Esophagus mucosa (tissue), 1 donor: Measurements from ENCODE around the gene ZNF112. TPM values are rescaled to one million over a fixed set of nuclear protein-coding genes. Genes with fewer than 3 reads are reported as not detected.
"Not testable (repeated sequence)": the region's sequence is repeated elsewhere in the genome, so short reads cannot be mapped to it uniquely, and the experiment has no call there.

ENCODE experiments used
- ATAC-seq: fragments of 200-7000 bp; cut with Tn5 transposase; one replicate; pipeline ENCODE4 v1.9.1; 2020
- total RNA-seq: library from RNA; stranded (reverse); gene quantifications from one replicate; pipeline ENCODE4 v1.2.4, GENCODE V29; 2023
- donor health status: DM: yes; HTN: yes; CAD: no.

Gene ZNF112
- 2.2 TPM for total RNA-seq

DNA sequence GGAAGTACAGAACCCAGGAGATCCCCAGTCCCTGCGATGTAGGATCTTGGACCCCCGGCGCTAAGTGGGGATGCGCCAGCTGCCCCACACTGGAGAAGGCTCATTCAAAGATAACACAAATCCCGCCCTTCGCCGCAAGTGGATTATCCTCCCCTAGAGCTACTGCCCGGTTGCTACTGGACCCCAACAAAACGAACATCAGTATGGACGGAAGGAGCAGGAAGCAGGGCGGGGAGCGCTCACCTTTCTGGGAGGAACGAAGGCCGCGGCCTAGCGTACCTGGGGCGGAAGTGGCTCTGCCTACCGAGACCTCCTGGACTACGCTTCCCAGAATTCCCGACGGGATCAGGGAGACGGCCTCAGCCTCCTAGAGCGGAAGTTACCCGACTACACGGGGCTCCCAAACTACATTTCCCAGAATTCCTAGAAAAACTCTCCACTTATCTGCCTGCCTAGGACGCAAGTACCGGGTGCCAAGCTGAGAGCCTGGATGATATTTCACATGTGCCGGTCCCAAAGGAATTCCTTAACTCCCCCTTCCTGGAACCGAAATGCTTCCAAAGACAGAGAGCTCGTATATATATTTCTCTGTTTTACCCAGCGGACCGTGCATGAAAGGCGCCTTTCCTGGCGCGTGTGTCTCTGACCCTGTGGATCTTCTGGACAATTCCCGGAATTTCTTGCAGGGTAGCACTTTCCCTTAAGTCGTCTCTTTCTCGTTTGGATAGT, at the start of gene ZNF112:
TSS of gene ZNF112 (minus strand) at position 298 of the 729 bp plus-strand sequence. CDS start 16,141 bp downstream, outside the sequence.
- ATAC-seq = peak; percentile 100

DNA sequence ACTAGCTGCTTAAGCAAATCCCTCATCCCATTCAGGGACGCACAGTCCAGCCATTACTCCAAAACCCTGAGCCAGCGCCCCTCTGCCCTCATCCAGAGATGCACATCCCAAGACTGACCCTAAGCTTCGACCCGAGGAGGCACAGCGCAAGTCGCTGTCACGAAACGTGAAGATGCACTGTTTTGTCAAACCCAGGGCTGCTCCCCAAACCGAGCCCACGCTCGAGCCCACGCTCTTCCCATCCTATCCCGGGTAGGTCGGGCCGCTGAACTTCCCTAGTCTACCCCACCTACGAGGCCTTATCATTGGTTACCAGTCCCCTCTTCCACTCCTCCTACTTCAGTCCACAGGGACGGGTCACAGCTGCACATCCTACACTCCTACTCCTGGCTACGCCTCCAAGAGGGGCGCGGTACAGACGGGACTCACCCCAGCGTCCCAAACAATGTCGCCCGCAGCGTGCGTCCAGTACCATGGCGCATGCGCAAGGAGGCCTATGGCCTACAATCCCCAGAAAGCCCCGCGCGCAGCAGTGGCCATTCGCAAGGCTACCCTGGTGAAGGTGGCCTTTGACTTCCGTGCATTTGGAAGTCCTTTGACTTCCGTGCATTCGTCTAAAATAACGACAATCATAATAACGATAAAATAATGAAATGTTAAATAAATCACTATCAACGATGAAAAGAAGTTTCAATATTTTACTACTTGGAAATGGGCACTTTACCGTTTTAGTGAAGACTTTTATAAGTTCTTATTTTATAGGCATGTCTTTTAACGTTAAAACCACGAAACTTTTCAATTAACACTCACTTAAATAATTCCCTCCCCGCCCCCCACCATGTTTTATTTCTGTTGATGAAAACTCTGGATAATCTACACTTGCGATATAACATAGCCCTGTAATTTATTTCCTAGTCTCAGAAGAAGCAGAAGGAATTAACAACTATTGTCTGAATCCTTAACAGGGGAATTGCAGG, 44.9 kb upstream of the ZNF112 start, which contains the start of gene ZNF285:
TSS of gene ZNF285 (minus strand) at position 470 of the 977 bp plus-strand sequence. CDS start 4,395 bp downstream, outside the sequence.
- peak; percentile 99 for ATAC-seq

DNA sequence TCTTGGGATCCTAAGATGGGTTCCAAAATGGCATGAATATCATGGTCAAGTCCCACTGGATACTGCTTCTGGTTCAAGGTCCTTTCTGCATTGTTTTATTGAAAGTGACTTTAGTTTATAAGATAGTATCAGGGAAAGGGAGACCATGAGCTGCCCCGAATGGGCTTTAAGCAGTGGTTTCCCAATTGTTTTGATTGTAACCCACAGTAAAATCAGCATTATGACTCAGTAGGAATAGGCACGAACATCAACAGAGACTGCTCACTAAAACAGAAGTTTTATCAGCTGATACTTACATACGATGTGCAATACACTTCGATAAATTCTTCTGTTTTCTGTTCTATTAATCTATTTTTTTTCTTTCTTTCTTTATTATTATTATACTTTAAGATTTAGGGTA, 32.8 kb upstream of the ZNF112 start:
- not testable (repeated sequence) for ATAC-seq

DNA sequence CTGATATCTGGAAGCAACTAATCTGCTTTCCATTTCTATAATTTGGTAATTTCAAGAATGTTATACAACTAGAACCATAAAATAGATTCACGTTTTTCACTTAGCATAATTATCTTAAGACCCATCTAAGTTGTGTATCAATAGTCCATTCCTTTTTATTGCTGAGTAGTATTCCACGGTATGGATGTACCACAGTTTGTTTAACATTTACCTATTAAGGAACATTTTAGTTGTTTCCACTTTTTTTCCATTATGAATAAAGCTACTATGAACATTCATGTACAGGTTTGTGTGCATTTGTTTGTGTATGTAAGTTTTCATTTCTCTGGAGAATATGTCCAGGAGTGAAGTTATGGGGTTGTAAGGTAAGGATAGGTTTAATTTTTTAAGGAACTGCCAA, 18.3 kb upstream of the ZNF112 start:
- ATAC-seq = no peak

DNA sequence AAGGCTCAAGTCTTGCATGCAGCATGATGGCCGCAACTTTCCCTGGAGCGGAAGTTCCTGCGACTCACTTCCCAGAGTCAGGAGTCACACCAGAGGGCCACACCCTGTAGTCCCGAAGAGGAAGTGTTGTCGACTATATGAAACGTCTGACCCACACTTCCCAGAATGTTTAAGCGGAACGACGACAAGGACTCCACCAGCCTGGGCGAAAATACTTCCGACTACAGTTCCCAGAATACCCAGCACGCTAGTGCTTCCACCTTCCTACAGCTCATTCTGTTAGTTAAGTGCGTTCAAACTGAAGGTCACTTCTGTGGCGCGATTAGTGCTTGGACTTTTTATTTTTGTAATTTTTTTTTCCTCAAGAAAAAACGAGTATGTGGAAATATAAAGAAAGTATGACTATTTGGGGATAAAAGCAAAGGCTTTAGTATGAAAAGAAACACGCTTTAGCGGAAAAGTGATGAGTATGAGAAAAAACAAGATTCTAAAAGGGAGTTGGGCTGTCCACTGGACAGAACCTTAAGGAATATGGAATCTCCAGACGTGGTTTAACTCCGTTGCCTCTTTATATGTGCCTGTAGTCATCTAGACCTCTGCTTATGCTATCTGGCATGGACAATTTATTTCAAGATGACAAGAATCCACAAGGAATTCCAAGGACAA, 15.5 kb upstream of the ZNF112 start:
- no peak for ATAC-seq

DNA sequence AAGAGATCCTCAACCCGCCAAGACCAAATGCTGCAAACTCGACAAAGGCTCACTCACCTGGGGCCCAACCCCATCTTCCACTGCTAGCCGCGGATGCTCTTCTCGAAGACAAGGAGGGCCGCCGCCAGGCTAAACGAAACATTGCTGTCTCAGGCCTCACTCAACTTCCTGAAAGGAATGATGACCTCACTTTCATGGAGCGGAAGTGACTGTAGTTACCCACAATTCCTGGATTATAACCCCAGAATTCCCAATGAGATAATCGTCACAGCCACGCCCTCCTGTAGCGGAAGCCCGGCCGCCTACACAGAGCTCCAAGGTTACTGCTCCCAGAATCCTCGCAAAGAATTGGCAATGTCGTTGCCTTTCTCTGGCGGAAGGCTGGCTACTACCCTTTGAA, 10.5 kb upstream of the ZNF112 start:
- ATAC-seq = no peak

DNA sequence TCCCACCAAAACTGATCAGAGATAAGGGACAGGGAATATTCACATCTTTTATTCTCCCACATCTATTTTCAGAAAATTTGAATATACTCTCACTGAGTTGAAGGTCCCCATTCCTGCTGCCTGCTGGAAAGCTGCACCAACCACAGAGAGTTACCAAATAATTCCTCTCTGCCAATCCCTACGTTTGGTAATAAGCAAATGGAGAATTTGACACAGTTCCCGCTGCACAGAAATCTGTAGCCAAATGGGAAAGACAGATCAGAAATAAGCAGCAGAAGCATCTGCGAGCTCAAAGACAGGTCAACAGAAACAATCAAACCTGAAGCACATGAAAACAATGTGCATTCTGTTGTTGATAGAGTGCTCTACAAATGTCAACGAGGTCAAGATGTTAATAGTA, 9.9 kb downstream of the ZNF112 start:
- ATAC-seq = no peak

DNA sequence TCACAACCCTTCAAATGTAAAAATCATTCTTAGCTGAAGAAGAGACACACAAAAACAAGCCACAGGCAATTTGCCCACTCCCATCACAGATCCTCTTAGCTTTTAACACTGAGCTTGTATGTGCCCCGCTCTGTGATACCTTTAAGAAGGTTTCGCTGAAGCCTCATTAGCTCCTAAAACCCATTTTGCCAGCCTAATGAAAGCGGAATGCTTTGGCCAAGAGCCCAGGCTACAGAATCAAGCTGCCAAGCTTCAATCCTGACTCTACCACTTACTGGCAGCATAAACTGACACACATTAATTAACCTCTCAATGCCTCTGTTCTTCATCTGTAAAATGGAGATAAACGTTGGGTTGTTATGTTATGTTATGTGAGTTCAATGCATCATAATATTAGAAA, 10.5 kb downstream of the ZNF112 start:
- no peak for ATAC-seq

DNA sequence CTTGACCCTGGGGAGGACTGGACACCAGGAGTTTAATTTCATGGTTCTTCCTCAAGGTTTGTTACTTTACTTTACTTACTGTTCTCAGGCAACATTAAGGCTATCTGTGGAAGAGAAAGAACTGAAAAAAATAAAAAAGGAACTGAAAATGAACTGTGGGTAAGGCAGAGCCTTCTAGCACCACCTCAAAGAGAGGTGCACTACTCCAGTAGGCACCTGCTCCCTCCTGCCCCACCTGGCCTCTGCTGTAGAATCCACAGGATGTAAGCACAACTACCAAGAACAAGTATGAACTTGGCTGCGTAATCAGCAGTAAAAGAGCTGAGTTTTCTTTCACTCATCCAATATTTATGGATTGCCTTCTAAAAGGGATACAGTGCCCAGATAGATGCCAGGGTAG, 12.2 kb downstream of the ZNF112 start:
- ATAC-seq = no peak

DNA sequence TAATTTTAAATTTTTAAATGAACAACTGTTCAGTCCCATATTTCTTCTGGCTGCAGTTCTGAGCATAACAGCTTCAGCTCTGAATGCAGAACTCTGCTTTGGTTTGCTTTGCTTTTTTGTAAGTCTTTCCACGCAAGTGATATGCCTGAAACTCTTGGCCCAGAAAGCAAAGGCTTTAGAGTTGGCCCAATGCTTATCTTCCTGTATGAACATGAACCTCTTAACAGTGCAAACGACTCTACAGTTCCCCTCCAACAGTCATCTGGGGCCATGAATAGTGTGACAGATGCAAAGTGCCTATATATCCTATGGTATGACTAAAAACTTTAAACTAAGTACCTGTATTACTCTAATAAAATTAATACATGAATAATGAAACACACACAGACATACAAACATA, 14.7 kb downstream of the ZNF112 start:
- ATAC-seq = no peak

DNA sequence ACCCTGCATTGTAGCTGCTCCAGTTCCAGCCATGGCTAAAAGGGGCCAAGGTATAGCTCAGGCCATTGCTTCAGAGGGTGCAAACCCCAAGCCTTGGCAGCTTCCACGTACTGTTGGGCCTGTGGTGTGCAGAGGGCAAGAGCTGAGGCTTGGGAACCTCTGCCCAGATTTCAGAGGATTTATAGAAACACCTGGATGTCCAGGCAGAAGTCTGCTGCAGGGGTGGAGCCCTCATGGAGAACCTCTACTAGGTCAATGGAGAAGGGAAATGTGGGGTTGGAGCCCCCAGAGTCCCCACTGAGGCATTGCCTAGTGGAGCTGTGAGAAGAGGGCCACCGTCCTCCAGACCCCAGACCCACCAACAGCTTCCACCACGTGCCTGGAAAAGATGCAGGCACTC, 21.8 kb downstream of the ZNF112 start:
- not testable (repeated sequence) for ATAC-seq

DNA sequence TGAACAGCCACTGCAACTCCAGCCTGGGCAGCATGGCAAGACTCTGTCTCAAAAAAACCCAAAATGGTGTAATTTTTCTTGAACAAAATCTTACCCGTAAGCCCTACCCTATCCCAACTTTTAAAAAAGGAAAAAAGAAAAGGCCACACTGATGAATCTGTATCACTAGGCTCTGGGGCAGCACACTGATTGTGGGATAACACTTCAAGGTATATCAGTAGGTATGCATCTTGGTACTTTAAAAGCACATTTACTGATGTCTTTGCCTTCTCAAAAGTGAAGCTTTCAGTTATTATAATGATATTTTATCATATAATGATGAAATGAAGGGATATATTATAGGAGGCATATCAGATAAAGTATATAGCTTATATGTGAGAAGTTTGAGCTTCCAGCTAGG, 24.3 kb downstream of the ZNF112 start:
- no peak for ATAC-seq

DNA sequence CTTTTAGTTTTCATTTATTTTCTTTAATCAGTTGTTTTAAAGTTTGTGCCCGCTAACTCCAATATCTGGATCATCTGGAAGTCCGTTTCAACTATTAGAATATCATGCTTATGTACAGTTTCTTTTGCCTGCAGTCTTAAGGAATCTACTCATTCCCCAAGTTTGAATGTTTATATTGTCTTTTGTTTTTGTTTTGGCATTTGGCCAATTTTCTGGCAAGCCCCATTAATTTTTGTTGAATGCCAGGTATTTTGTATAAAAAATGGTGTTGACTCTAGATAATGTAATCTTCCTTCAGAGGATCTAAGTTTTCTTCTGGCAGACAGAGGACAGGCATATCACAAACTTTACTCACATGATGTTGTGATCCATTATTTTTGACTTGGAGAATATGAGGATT, 40.6 kb downstream of the ZNF112 start:
- ATAC-seq = no peak

DNA sequence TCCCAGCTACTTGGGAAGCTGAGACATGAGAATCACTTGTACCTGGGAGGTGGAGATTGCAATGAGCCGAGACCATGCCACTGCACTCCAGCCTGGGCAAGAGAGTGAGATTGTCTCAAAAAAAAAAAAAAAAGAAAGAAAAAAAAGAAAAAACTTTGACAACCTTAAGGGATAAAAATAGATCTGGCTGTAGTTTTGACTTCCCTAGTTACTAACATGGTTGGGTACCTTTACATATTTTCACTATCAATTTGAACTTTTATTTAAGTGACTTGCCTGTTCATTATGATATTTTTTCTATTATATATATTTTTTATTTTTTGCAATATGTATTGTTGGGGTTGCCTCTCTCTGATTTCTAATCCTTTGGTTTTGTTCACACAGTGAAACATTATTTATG, 43.2 kb downstream of the ZNF112 start:
- no peak for ATAC-seq

DNA sequence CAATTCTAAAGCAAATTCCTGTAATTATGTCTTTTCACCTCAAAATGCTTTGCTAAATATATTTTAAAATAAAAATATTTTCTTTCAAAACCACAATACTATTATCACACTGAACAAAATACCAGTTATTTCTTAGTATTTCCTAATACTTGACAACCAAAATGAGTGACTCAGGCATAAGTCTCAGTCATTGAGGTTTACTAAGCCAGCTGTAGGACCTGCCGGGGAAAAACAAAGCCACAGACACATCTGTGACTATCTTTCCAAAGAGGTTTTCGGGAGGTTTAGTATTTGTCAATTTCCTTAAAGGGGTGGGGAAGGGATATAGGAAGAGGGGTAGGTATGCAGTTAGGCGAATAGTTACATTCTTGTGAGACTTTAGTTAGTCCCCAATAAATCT, 48.5 kb downstream of the ZNF112 start:
- no peak for ATAC-seq

DNA sequence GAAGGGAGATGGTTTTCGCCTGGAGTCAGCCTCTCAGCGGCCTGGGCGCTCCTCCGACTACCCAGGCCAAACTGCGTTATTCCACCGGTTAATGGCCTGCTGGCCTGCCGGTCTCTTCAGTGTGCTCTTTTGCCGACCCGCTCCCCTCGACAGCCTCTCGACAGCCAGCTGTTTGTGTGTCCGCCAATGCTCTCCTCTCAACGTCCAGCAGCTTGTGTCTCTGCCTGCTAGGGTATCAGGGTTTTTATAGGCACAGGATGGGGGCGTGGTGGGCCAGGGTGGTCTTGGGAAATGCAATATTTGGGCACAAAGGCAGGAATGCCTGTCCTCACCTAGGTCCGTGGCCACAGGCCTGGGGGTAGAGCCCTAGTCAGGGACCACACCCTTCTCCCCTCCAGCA, 50.2 kb downstream of the ZNF112 start:
- no peak for ATAC-seq

DNA sequence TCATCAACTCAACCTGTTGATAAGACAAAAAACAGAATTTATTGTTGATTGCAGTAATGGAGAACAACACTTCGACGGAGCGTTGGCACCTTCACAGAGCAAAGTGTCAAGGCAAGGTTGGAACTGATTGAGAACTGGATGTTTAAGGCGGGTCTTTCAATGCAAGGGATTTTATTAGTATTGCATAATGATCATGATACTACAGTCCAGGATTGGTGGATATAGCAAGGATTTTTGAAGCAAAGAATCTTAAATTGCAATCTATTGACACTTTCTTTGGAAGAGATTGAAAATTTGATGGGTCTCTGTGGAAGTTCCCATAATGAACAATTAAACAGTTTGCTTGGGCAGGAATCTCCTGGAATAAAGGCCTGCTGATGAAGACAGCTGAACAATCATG, 51.0 kb downstream of the ZNF112 start:
- ATAC-seq = no peak

DNA sequence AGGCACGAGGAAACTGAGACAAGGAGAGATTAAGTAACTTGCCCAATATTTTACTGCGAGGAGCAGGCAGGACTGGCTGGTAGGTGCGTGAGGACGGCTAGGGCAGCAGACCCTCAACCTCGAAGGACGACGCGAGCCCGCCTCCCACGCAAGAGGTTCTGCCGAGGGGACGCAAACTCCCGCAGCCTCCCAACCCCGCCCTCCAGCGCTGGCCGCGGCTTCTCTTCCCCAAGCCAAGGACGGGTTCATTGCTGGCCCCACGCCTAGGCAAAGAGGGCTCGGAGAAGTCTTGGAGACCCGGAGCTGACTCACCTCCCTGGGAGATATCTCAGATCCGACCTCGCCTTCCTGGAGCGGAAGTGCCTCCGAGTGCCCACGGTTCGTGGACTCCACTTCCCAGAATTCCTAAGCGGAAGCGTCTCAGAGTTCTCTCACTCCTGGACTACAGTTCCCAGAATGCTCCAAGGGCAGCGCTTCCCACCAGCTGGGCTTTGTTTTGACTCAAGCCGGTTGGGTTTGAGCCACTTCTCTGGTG, 51.8 kb downstream of the ZNF112 start, which contains the start of gene ZNF235:
TSS of gene ZNF235 (minus strand) at position 367 of the 535 bp plus-strand sequence. CDS start 1,621 bp downstream, outside the sequence.
- peak; percentile 99 for ATAC-seq

DNA sequence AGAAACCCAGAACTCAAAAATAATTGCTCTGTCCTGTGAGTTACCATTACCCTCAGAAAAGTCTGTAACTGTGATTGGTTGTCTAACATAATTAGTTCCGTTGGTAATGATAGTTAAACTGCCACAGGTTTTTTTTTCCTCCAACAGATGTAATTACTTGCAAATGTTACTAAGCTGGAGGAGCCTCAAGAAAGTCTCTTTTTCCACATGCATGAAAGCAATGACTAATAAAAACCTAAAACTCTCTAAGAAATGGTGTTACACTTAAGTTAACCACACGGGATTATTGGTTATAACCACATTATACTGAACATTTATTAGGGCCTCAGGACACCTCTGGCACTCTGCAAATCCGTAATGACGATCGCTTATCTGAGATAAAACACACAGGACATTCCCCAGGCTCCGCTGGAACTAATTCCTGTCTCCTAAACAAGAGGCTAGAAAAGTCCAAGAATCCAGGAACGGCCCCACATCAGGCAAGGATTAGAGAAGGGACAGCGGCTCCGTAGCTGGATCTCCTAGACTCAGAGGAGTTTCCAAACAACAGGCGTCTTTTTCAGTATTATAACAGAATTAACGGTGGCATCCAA, 52.4 kb downstream of the ZNF112 start:
- no peak for ATAC-seq

DNA sequence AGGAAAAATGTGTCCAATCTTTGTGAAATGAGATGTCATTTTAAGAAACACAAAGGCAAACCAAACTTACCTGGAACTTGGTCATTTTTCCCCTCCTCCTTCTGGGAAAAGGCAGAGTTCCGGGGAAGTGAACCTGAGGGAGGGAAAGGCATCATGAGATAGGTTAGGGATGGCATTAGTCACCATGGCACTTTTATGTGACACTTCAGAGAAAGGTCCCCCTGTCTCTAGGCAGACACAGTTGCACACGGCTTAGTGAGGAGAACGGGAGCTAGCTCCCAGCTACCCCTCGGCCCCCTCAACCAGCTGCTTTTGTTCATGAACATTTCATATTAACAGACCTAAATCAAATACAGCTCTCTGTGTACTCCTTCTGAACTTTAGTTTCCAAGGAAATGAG, 53.2 kb downstream of the ZNF112 start:
- ATAC-seq = no peak

DNA sequence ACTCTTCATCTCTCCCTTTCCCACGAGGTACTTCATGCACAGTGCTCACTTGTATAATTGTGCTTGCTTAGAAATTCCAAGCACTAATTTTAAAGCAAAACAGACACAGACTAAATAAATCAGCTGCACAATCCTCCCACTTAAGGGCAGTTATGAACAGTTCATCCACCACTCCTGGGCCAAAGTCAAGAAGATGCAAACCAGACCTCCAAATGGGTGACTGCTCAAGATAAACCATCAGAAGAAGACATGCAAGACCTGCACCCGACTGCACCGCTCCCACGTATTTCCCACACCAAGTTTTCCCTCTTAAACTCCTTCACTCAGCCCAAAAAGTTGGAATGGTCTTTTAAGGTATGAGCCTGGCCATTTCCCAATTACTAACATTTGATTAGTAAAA, 71.5 kb downstream of the ZNF112 start:
- no peak for ATAC-seq

DNA sequence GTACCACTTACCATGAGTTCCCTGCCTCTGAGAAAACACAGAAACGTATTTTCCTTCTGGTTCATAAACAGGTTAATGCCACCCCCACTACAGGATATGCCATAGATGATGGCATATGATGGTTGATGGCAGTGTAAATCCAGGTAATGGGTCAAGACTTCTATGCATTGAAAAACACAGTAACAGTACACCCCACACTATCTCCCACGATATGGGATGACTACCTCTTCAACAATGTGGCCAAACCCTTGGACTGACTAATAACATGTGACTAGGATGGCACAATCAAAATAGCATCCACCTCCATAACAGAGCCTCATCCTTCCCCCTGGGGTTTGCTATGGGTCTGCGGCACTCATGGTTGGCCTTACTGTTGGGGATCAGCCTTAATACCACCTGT, 73.6 kb downstream of the ZNF112 start:
- ATAC-seq = no peak
